Thyroid gland (tissue), 4 donors: ENCODE results near the gene BCL10.

Source experiments
- POLR2A ChIP-seq, 2 donors: fragments of 450-650 bp; IDR thresholded peaks; one replicate each; pipeline ENCODE4 v1.6.1; 2017; ENCODE audit warnings: antibody characterized with exemption in 2 of 2, mild to moderate bottlenecking in 2 of 2, moderate library complexity in 1 of 2
- TF ChIP-seq, protein P1 (sequence below), 6 experiments: fragments of 200-600 bp in 3 of 6; fragments of 450-650 bp in 3 of 6; sonication (generic) in 3 of 6; IDR thresholded peaks; one replicate each; pipeline ENCODE4 v1.5.1; 2016 to 2019; ENCODE audit warnings: antibody characterized with exemption in 6 of 6, mild to moderate bottlenecking in 2 of 6, inconsistent platforms in 1 of 6, moderate library complexity in 1 of 6

DNA sequence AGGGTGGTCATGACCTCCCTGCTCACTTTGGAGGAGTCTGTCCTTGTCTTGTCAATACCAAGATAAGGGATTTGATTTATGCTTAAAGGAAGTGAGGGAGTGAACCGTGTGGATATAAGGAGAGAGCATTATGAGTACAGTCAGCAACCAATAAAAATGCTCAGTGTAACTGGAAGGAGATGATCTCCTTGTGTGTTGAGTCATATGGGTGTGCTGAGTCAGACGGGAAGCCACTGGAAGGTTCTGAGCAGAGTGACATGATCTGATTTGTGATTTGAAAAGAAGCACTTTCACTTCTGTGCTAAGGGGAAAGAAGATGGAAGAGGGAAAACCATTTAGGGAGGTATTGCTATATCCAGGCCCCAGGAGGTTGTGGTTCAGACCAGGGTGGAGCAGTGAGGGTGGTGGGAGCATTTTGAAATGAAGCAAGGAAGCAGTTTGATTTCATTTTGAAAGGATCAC, 2.5 kb upstream of the BCL10 start:
- TF ChIP-seq, protein P1, sequence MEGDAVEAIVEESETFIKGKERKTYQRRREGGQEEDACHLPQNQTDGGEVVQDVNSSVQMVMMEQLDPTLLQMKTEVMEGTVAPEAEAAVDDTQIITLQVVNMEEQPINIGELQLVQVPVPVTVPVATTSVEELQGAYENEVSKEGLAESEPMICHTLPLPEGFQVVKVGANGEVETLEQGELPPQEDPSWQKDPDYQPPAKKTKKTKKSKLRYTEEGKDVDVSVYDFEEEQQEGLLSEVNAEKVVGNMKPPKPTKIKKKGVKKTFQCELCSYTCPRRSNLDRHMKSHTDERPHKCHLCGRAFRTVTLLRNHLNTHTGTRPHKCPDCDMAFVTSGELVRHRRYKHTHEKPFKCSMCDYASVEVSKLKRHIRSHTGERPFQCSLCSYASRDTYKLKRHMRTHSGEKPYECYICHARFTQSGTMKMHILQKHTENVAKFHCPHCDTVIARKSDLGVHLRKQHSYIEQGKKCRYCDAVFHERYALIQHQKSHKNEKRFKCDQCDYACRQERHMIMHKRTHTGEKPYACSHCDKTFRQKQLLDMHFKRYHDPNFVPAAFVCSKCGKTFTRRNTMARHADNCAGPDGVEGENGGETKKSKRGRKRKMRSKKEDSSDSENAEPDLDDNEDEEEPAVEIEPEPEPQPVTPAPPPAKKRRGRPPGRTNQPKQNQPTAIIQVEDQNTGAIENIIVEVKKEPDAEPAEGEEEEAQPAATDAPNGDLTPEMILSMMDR (IDR thresholded peaks at IDR 0.05): no peak
- no peak for TF ChIP-seq POLR2A (IDR thresholded peaks at IDR 0.05)
